ENCODE measurements around the gene TMEM238. TPM values are rescaled to one million over a fixed set of nuclear protein-coding genes. Genes with fewer than 3 reads are reported as not detected.

Gene TMEM238
- total RNA-seq, 2 donors from 2014 or later = 7.2 to 11.5 TPM

DNA sequence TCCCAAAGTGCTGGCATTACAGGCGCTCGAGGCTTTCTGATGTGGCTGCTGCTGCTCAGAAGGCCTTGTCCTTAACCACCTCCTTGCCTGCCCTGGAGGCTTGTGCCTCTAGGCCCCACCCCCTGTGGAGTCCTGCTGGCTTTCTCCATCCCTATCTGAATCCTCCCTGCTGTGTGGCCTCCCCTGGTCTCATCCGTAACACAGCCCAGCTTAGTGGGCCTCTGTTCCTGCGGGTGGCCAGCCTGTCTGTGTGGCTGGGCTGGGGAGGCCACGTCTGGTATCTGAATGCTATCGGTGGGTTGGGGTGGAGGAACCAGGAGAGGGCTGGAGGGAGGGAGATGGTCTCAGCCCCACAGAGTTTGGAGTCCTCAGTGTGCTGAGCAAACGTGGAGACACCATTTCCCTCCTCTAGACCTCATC is 6.4 kb upstream of the TMEM238 start:
- Mint-ChIP-seq H3K4me1 (peaks cover 14% of the 10 kb centered on the region), H3K9me3 (no peaks in the 10 kb centered on the region), H3K36me3 (ENCODE audit: low read depth) (peaks cover 68% of the 10 kb centered on the region), H3K27me3 (no peaks in the 10 kb centered on the region), H3K27ac (peak overlapping the region; percentile 75), H3K4me3 (peak overlapping the region; percentile 100)
- ATAC-seq (replicated peaks) = no peak

DNA sequence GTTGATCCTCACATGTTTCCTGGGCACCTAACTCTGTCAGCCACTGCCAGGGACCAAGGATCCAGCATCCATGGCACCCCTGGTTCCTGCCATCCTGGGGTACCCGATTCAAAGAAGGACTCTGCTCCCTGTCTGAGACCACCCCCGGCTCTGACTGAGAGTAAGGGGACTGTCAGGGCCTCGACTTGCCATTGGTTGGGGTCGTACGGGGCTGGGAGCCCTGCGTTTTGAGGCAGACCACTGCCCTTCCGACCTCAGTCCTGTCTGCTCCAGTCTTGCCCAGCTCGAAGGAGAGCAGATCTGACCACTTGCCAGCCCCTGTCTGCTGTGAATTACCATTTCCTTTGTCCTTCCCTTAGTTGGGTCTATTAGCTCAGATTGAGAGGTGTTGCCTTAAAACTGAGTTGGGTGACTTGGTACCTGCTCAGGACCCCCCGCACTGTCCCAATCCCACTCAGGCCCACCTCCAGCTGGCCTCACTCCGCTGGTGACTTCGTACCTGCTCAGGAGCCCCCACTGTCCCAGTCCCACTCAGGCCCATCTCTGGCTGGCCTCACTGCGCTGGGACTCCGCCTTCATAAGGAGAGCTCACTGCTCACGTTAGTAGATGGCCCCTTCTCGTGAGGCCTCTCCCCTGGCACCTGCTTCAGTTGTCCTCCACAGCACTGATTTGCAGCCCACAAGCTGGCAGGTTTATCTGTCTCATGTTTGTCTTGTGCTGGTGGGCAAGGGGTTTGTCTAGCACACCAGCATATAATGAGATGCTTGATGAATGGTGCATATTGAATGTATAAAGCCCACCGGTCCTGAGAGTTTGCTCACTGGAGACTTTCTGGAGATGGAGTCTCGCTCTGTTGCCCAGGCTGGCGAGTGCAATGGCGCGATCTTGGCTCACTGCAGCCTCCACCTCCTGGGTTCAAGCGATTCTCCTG is 5.6 kb upstream of the TMEM238 start:
- Mint-ChIP-seq H3K36me3 (ENCODE audit: low read depth) (peaks cover 73% of the 10 kb centered on the region), H3K4me1 (peaks cover 14% of the 10 kb centered on the region), H3K9me3 (no peaks in the 10 kb centered on the region), H3K4me3 (peak overlapping the region; percentile 100), H3K27me3 (no peaks in the 10 kb centered on the region), H3K27ac (peak overlapping the region; percentile 75)
- ATAC-seq (replicated peaks) = no peak

DNA sequence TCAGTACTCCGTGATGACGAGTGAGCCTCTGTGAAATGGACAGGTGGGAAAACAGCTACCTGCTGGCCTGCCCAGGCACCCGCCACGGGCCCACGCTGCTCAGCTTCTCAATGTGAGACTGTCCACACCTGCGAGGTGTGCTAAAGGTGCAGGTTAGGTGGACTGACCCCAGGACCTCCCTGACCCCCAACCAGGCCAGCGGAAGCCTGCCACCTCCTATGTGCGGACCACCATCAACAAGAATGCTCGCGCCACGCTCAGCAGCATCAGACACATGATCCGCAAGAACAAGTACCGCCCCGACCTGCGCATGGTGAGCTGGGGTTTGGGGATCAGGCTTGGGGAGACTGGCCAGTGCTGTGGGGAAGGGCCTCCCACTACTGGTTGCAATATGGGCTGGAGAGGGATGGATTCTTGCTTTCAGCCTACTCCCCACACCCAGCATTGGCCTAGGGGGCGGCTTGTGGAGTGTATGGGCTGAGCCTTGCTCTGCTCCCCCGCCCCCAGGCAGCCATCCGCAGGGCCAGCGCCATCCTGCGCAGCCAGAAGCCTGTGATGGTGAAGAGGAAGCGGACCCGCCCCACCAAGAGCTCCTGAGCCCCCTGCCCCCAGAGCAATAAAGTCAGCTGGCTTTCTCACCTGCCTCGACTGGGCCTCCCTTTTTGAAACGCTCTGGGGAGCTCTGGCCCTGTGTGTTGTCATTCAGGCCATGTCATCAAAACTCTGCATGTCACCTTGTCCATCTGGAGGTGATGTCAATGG is 3.8 kb upstream of the TMEM238 start:
- Mint-ChIP-seq H3K36me3 (ENCODE audit: low read depth) (peaks cover 73% of the 10 kb centered on the region), H3K9me3 (no peaks in the 10 kb centered on the region), H3K27ac (peak overlapping the region; percentile 100), H3K4me1 (peaks cover 14% of the 10 kb centered on the region), H3K27me3 (no peaks in the 10 kb centered on the region), H3K4me3 (peak overlapping the region; percentile 100)
- no peak for ATAC-seq (replicated peaks)

DNA sequence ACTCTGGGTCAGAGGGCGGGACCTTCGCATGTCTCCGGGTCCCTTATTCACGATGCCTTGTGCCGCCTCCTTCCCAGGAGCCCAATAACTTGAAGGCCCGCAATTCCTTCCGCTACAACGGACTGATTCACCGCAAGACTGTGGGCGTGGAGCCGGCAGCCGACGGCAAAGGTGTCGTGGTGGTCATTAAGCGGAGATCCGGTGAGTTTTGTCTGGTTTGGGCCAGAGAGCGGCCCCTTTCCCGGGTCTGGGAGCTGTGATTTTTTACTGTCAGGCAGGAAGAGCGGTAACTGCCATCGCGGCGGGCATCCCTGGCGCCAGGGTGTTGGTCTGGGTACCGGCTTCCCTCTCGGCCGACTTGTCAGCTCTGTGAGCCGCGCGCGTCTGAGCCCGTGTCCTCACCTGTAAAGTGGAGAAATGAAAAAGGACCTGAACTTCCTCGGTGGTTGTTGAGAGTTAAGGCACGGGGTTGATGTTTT is 2.4 kb upstream of the TMEM238 start:
- Mint-ChIP-seq H3K27me3 (no peaks in the 10 kb centered on the region), H3K4me1 (peaks cover 24% of the 10 kb centered on the region), H3K27ac (peak overlapping the region; percentile 100), H3K4me3 (peak overlapping the region; percentile 100), H3K9me3 (no peaks in the 10 kb centered on the region), H3K36me3 (ENCODE audit: low read depth) (peaks cover 65% of the 10 kb centered on the region)
- no peak for ATAC-seq (replicated peaks)

DNA sequence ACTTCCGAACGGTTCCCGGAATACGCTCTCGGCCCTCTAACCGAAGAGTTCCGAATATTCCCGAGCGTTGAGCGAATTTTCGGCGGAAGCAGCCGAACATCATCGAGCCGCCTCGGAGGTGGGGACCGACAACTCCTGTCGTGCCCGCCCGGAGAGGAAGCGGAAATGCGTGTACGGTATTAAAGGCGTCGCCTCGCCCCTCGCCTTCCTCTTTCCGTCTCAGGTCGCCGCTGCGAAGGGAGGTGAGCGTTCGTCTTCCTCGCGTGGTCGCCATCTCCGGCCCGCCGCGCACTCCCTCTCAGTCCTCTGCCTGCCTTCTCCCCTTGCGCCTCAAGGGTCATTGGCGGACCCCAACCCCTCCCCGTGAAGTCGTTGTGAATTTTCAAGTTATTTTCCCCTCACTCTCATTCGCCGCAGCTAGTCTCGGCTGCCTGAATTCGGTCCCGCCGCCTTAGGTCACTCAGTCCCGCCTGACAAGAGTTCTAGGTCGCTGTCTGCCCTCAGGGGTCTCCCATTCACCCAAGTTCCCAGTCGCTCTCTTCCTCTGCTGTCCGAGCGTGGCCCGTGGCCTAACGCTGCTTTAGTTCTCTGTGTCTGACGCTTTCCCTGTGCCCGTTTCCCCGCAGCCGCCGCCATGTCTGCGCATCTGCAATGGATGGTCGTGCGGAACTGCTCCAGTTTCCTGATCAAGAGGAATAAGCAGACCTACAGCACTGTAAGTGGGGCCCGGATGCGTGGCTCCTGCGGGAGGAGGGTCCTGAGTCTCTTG is 1.8 kb upstream of the TMEM238 start, which contains the start of gene RPL28:
Gene RPL28 (plus strand): TSS at position 209 of the 769 bp plus-strand sequence. CDS start 426 bp downstream, at position 635.
- no peaks in the 10 kb centered on the region for H3K9me3 Mint-ChIP-seq
- H3K27me3 Mint-ChIP-seq = no peaks in the 10 kb centered on the region
- peak; percentile 81 for ATAC-seq (replicated peaks)
- H3K27ac Mint-ChIP-seq = peak within 1 kb of the TSS; percentile 100
- peaks cover 26% of the 10 kb centered on the region for H3K4me1 Mint-ChIP-seq
- H3K36me3 Mint-ChIP-seq (ENCODE audit: low read depth) = peaks cover 59% of the 10 kb centered on the region
- peak within 1 kb of the TSS; percentile 100 for H3K4me3 Mint-ChIP-seq

DNA sequence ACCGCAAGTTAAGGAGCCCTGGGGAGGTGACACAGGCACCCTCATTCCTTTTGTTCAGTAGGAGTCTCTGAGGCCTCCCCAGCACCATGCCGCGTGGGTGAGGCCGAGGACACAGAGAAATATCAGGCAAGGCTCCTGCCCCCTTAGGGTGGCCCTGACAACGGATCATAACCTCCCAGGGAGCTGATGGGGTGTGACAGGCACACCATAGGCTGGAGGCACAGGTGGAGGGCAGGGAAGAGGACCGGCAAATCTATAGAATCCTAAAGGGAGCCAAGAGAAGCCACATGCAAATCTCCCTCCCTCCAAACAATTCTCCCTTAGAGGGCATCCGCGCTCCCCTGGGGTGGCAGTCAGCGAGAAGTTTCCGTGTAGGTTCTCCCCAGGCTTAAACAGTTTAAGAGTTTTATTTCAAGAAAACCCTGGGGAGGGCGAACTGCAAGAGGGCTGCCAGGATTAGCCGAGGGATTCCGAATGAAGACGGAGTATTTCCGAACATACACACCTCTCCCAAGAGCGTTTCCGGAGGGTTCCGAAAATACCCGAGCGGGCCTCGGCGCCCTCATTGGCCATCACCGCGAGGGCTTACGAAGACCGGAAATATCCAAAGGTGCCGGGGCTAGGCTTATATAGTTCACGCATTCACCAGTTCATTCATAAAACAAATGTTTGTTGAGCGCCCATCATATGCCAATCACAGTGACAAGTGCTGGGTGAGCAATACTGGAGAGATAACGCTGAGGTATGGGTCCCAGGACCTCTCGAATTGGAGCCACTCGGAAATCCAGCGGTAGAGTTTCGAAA is 1.0 kb upstream of the TMEM238 start:
- Mint-ChIP-seq H3K4me1 (peaks cover 22% of the 10 kb centered on the region), H3K27ac (peak overlapping the region; percentile 100), H3K36me3 (ENCODE audit: low read depth) (peaks cover 51% of the 10 kb centered on the region), H3K27me3 (no peaks in the 10 kb centered on the region), H3K9me3 (no peaks in the 10 kb centered on the region), H3K4me3 (peak overlapping the region; percentile 100)
- ATAC-seq (replicated peaks) = peak; percentile 86

DNA sequence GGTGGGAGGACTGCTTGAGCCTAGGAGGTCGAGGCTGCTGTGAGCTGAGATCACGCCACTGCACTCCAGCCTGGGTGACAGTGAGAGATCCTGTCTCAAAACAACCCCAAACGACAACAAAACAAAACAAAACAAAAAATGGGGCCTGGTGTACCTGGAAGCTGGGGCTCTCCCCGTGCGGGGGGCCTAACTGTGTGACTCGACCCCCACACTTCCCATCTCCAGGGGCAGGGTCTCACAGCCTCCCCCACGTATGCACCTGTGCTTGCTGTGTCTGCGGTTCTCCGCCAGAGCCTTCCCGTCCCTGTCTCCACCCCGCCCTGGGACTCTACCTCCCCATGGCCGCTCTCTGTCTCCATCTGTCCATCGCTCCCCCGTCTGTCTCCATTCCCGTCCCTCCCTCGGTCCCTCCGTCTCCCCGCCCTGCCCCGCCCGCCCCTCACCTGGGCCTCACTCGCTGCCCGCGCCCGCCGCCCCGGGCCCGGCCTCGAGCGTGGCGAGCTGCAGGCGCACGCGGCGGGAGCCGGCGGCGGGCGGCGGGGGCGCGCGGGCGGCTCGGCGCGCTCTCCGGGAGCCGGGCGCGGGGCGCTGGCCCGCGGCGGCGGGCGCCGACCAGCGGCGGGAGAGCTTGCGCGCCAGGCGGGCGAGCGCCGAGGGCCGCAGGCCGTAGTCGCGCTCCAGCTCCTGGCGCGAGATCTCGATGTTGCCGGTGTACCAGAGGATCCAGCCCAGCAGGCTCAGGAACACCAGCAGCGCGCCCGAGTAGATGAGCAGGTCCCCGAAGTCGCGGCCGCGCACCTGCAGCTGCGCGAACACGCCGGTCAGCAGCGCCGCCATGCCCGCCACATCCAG is 587 bp downstream of the TMEM238 start:
- H3K4me1 Mint-ChIP-seq = peaks cover 17% of the 10 kb centered on the region
- peaks cover 35% of the 10 kb centered on the region for H3K36me3 Mint-ChIP-seq (ENCODE audit: low read depth)
- no peaks in the 10 kb centered on the region for H3K9me3 Mint-ChIP-seq

DNA sequence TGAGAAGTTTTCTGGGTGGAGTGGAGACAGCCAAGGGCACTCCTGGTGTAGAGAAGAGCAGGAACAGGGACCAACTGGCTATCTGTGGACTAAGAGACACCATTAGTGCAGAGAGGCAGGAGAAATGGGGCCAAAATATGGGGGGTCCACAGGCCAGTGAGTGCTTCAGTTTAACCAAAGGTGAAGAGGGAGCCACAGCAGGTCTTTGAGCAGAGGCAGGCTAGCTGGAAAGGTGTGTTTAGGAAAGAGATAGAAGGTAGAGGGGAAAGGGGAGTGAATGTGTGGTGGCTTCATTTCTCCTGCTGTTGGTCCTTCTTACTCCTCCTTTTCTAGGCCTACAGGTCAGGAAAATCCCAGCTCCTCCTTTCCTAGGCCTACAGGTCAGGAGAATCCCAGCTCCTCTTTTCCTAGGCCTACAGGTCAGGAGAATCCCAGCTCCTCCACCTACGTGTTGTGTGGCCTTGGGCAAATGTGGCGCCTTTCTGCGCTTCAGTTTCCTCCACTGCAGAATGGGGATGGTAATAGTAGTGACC is 1.5 kb downstream of the TMEM238 start:
- H3K4me1 Mint-ChIP-seq = peaks cover 17% of the 10 kb centered on the region
- no peak for ATAC-seq (replicated peaks)
- peaks cover 25% of the 10 kb centered on the region for H3K36me3 Mint-ChIP-seq (ENCODE audit: low read depth)
- H3K4me3 Mint-ChIP-seq = peak overlapping the region; percentile 86
- H3K27me3 Mint-ChIP-seq = no peaks in the 10 kb centered on the region
- peak overlapping the region; percentile 34 for H3K27ac Mint-ChIP-seq
- no peaks in the 10 kb centered on the region for H3K9me3 Mint-ChIP-seq

More for the DNA sequence above, 587 bp downstream of the TMEM238 start:
- no peaks in the 10 kb centered on the region for H3K27me3 Mint-ChIP-seq
- H3K27ac Mint-ChIP-seq = peak overlapping the region; percentile 34
- ATAC-seq (replicated peaks) = peak; percentile 20
- peak overlapping the region; percentile 86 for H3K4me3 Mint-ChIP-seq

DNA sequence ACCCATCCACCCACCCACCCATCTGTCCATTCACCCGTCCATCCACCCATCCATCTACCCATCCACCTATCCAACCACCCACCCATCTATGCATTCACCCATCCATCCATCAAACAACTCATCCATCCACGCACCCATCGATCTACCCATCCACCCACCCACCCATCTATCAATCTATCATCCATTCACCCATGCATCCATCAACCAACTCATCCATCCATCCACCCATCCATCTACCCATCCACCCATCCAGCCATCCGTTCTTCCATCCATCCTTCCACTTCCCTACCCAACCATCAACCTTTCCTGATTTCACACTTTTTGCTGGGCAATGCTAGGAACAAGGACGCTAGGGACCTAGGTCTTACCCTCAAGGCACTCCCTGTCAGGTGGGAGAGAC is 2.1 kb downstream of the TMEM238 start:
- no peaks in the 10 kb centered on the region for H3K9me3 Mint-ChIP-seq
- H3K27ac Mint-ChIP-seq = peak overlapping the region; percentile 34
- peaks cover 17% of the 10 kb centered on the region for H3K4me1 Mint-ChIP-seq

DNA sequence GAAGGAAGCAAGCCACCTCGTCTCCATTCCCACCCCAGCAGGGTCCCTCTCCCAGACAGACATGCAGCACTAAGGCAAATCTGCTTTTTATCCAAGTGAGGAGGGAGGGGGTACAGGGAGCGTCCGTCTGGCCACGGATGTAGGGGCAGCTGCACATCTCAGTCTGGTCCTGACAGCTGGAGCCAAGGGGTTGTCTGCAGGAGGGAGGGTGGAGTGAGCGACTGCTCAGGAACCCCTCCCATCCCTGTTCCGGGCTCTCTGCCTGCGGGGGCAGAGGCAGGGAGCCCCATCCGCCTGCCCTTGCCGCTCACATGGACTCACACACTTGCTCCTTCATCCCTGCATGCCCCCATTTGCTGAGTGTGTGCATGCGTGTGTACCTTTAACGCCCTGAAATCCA is 4.9 kb downstream of the TMEM238 start:
- peaks cover 12% of the 10 kb centered on the region for H3K4me1 Mint-ChIP-seq
- no peak for ATAC-seq (replicated peaks)
- no peak overlapping the region for H3K4me3 Mint-ChIP-seq
- H3K27ac Mint-ChIP-seq = no peak overlapping the region
- H3K27me3 Mint-ChIP-seq = no peaks in the 10 kb centered on the region
- H3K36me3 Mint-ChIP-seq (ENCODE audit: low read depth) = no peaks in the 10 kb centered on the region
- no peaks in the 10 kb centered on the region for H3K9me3 Mint-ChIP-seq

More for the DNA sequence above, 2.1 kb downstream of the TMEM238 start:
- Mint-ChIP-seq H3K27me3 (no peaks in the 10 kb centered on the region), H3K36me3 (ENCODE audit: low read depth) (peaks cover 20% of the 10 kb centered on the region), H3K4me3 (peak overlapping the region; percentile 86)
- ATAC-seq (replicated peaks) = no peak

DNA sequence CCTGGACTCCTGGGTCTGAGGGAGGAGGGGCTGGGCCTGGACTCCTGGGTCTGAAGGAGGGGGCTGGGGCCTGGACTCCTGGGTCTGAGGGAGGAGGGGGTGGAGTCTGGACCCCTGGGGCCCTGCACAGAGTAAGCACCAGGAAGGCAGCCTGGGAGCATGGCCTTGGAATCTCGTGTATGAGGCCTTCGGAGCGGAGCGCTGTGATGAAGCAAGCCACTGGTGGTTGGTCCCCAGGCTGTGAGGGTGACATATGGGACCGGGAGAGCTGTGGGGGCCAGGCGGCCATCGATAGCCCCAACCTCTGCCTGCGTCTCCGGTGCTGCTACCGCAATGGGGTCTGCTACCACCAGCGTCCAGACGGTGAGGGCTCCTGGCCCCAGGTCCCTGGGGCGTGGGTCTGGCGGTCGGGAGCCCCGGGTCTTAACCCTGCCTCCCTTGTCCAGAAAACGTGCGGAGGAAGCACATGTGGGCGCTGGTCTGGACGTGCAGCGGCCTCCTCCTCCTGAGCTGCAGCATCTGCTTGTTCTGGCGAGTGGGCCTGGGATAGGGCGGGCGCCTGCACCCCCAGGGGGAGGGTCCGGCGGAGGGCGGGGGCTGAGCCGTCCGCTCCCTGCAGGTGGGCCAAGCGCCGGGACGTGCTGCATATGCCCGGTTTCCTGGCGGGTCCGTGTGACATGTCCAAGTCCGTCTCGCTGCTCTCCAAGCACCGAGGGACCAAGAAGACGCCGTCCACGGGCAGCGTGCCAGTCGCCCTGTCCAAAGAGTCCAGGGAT is 6.5 kb downstream of the TMEM238 start:
- Mint-ChIP-seq H3K4me3 (no peak overlapping the region), H3K9me3 (no peaks in the 10 kb centered on the region), H3K27me3 (peaks cover 6% of the 10 kb centered on the region)

More for the DNA sequence above, 6.5 kb downstream of the TMEM238 start:
- peaks cover 12% of the 10 kb centered on the region for H3K4me1 Mint-ChIP-seq
- no peaks in the 10 kb centered on the region for H3K36me3 Mint-ChIP-seq (ENCODE audit: low read depth)
- no peak overlapping the region for H3K27ac Mint-ChIP-seq
- ATAC-seq (replicated peaks) = no peak
